ENCODE results near the gene ATXN10.
"Not testable (repeated sequence)": the region's sequence is repeated elsewhere in the genome, so short reads cannot be mapped to it uniquely, and the experiment has no call there.

The ATXN10 gene

GRCh38 chr22:45644714-45645113 lies 26.9 kb upstream of the ATXN10 start:
- no peak for DNase-seq (ENCODE audit: low read depth in 2 of 2)

GRCh38 chr22:45645150-45645525 lies 26.5 kb upstream of the ATXN10 start:
- DNase-seq (ENCODE audit: low read depth in 2 of 2), result no peak

- DNase-seq (ENCODE audit: low read depth in 2 of 2), result peak in 1 of 2 experiments; percentile 12
These were observed 25.9 kb upstream of the ATXN10 start for GRCh38 chr22:45645526-45646414.

GRCh38 chr22:45647532-45648225 lies 24.0 kb upstream of the ATXN10 start:
- no peak for DNase-seq (ENCODE audit: low read depth in 2 of 2)

- no peak for DNase-seq (ENCODE audit: low read depth in 2 of 2)
These were observed 23.1 kb upstream of the ATXN10 start for GRCh38 chr22:45648301-45649117.

- DNase-seq (ENCODE audit: low read depth in 2 of 2), result no peak
These were observed 21.8 kb upstream of the ATXN10 start for GRCh38 chr22:45649809-45650208.

GRCh38 chr22:45650721-45651120 lies 20.9 kb upstream of the ATXN10 start:
- DNase-seq (ENCODE audit: low read depth in 2 of 2), result no peak

- no peak for DNase-seq (ENCODE audit: low read depth in 2 of 2)
These were observed 19.6 kb upstream of the ATXN10 start for GRCh38 chr22:45651931-45652528.

- DNase-seq (ENCODE audit: low read depth in 2 of 2), result peak; percentile 53 to 56
These were observed 15.1 kb upstream of the ATXN10 start for GRCh38 chr22:45656577-45656976.

GRCh38 chr22:45657701-45658100 lies 13.9 kb upstream of the ATXN10 start:
- DNase-seq (ENCODE audit: low read depth in 2 of 2), result no peak

- DNase-seq (ENCODE audit: low read depth in 2 of 2), result no peak
These were observed 7.4 kb upstream of the ATXN10 start for GRCh38 chr22:45664136-45664646.

GRCh38 chr22:45667486-45667885 lies 4.1 kb upstream of the ATXN10 start:
- no peak for DNase-seq (ENCODE audit: low read depth in 2 of 2)

GRCh38 chr22:45670363-45670762 lies 1.3 kb upstream of the ATXN10 start:
- DNase-seq (ENCODE audit: low read depth in 2 of 2), result not testable (repeated sequence)

GRCh38 chr22:45670981-45671782 lies 452 bp upstream of the ATXN10 start:
- DNase-seq (ENCODE audit: low read depth in 2 of 2), result no peak

- no peak for DNase-seq (ENCODE audit: low read depth in 2 of 2)
These were observed 1.2 kb downstream of the ATXN10 start for GRCh38 chr22:45672564-45673481.

GRCh38 chr22:45673482-45674175 lies 2.0 kb downstream of the ATXN10 start:
- DNase-seq (ENCODE audit: low read depth in 2 of 2), result no peak

- no peak for DNase-seq (ENCODE audit: low read depth in 2 of 2)
These were observed 4.4 kb downstream of the ATXN10 start for GRCh38 chr22:45676024-45676423.

- DNase-seq (ENCODE audit: low read depth in 2 of 2), result no peak
These were observed 5.4 kb downstream of the ATXN10 start for GRCh38 chr22:45677063-45677462.

All from fibroblast of skin of left quadriceps (primary cell).